ENCODE measurements around the gene FBN1. TPM values are rescaled to one million over a fixed set of nuclear protein-coding genes. Genes with fewer than 3 reads are reported as not detected.

FBN1 gene
- total RNA-seq, 4 donors from 2014 or later: 153 to 266 (median 203) TPM

DNA sequence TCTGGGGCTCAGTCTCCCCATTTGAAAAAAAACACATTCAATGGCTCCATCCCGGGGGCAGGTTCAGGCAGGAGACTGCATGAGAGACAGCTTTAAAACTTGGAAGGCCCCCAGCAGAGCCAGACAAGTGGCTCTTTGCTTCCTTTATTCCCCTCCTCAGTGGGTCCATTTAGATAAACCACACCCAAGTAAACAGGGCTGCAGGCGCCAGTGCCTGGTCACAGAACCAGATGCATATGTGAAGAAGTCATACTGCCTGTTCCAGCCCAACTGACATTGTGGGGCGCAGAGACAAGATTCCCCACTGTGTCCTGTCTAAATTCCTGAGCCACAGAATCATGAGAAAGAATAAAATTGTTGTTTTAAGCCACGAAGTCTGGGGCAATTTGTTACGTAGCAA, 9.0 kb downstream of the FBN1 start:
- peaks cover 14 to 98% (median 21%) of the 10 kb centered on the region in 3 donors for H3K4me1 ChIP-seq
- H3K36me3 ChIP-seq: no peaks in the 10 kb centered on the region
- no peak overlapping the region for H3K4me3 ChIP-seq
- WGBS, 2 donors (ENCODE audit: low coverage in 1 of 2): 76 to 96% methylated on average over 2 to 3 of the region's 5 CpGs
- peak overlapping the region in 1 of 4 donors; percentile 16 for H3K27ac ChIP-seq
- no peak for ATAC-seq
- no peaks in the 10 kb centered on the region for H3K27me3 ChIP-seq
- TF ChIP-seq EP300 (IDR thresholded peaks at IDR 0.05): no peak
- TF ChIP-seq, protein P1, sequence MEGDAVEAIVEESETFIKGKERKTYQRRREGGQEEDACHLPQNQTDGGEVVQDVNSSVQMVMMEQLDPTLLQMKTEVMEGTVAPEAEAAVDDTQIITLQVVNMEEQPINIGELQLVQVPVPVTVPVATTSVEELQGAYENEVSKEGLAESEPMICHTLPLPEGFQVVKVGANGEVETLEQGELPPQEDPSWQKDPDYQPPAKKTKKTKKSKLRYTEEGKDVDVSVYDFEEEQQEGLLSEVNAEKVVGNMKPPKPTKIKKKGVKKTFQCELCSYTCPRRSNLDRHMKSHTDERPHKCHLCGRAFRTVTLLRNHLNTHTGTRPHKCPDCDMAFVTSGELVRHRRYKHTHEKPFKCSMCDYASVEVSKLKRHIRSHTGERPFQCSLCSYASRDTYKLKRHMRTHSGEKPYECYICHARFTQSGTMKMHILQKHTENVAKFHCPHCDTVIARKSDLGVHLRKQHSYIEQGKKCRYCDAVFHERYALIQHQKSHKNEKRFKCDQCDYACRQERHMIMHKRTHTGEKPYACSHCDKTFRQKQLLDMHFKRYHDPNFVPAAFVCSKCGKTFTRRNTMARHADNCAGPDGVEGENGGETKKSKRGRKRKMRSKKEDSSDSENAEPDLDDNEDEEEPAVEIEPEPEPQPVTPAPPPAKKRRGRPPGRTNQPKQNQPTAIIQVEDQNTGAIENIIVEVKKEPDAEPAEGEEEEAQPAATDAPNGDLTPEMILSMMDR (IDR thresholded peaks at IDR 0.05): no peak
- no peak for TF ChIP-seq POLR2A (IDR thresholded peaks at IDR 0.05)
- TF ChIP-seq POLR2AphosphoS5 (IDR thresholded peaks at IDR 0.05): no peak
- no peaks in the 10 kb centered on the region for H3K9me3 ChIP-seq

DNA sequence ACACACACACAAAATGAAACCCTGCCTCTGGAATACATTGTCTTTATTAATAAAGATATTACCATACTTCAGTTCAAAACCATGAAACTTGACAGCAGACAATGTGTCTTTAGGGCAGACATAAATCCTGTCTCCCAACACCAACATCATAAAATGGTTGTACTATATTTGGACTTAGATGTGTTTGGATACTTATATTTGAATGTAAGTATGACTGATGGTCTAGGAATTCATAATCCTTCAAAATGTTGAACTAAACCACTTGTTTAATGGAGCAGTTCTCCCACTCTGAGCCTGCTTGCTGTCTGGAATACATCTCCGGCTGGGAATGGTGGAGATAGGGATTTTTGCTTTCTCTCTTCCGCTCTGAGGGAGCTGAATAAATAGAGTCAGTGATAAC, 10.6 kb downstream of the FBN1 start:
- Histone ChIP-seq H3K27me3 (no peaks in the 10 kb centered on the region), H3K4me3 (no peak overlapping the region), H3K9me3 (no peaks in the 10 kb centered on the region), H3K36me3 (no peaks in the 10 kb centered on the region), H3K27ac (peak overlapping the region in 3 of 4 donors; percentile 1 to 33 (median 29)), H3K4me1 (peaks cover 10 to 98% (median 16%) of the 10 kb centered on the region in 3 donors)
- 15 to 65% methylated on average over 2 of the region's 2 CpGs for WGBS, 2 donors (ENCODE audit: low coverage in 1 of 2)
- no peak for TF ChIP-seq POLR2AphosphoS5 (IDR thresholded peaks at IDR 0.05)
- TF ChIP-seq, protein P1 (IDR thresholded peaks at IDR 0.05): no peak
- no peak for TF ChIP-seq POLR2A (IDR thresholded peaks at IDR 0.05)
- no peak for TF ChIP-seq EP300 (IDR thresholded peaks at IDR 0.05)
- ATAC-seq: peak; percentile 16

DNA sequence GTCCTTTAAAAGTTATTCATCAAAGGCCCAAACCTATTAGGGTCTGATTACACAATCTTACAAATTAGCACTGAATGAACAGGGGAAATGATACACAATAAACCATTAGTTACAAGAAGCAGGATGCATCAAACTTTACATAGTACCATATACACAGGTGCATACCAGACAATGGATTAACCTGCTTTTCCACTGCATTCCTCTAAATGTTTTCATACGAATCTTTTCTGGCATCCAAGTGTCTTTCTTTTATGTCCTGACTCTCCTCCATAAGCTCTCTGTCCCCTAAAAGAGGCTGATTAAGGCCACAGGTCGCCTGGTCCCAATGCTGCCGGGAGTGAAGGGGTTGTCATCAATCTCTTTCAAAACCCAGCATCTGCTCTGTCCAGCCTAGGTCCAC, 11.4 kb downstream of the FBN1 start:
- H3K4me3 ChIP-seq: no peak overlapping the region
- H3K27me3 ChIP-seq: no peaks in the 10 kb centered on the region
- peaks cover 10 to 96% (median 15%) of the 10 kb centered on the region in 3 donors for H3K4me1 ChIP-seq
- H3K9me3 ChIP-seq: no peaks in the 10 kb centered on the region
- TF ChIP-seq, protein P1 (IDR thresholded peaks at IDR 0.05): no peak
- no peak for TF ChIP-seq EP300 (IDR thresholded peaks at IDR 0.05)
- no peak for TF ChIP-seq POLR2A (IDR thresholded peaks at IDR 0.05)
- TF ChIP-seq POLR2AphosphoS5 (IDR thresholded peaks at IDR 0.05): no peak
- peak overlapping the region in 2 of 4 donors; percentile 32 to 51 for H3K27ac ChIP-seq
- no peak for ATAC-seq
- no peaks in the 10 kb centered on the region for H3K36me3 ChIP-seq
- 63 to 69% methylated on average over 3 of the region's 3 CpGs for WGBS, 2 donors (ENCODE audit: low coverage in 1 of 2)

DNA sequence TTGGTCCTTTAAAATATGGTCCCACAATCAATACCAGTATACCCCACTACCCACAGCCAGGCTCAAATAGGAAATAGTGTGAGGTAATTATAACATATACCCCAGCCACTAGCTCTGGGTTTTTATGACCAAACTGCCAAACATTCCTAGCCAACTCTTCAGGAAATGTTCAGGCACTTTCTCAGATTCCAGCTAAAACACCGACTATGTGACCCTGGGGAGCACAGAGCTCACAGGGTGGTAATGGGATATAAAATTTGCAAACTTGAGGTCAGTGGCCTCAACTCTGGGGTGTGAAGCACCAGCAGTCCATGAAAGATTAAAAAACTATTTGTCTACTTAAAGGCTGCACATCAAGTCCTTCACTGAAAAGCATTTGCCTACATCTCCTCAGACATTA, 12.9 kb downstream of the FBN1 start:
- 57 to 80% methylated on average over 1 of the region's 1 CpG for WGBS, 2 donors (ENCODE audit: low coverage in 1 of 2)
- H3K4me3 ChIP-seq: no peak overlapping the region
- H3K27ac ChIP-seq: peak overlapping the region in 3 of 4 donors; percentile 11 to 22 (median 17)
- no peak for TF ChIP-seq POLR2AphosphoS5 (IDR thresholded peaks at IDR 0.05)
- no peak for TF ChIP-seq POLR2A (IDR thresholded peaks at IDR 0.05)
- TF ChIP-seq, protein P1 (IDR thresholded peaks at IDR 0.05): no peak
- no peak for TF ChIP-seq EP300 (IDR thresholded peaks at IDR 0.05)
- H3K36me3 ChIP-seq: no peaks in the 10 kb centered on the region
- peaks cover 10 to 95% (median 16%) of the 10 kb centered on the region in 3 donors for H3K4me1 ChIP-seq
- ATAC-seq: no peak
- H3K9me3 ChIP-seq: no peaks in the 10 kb centered on the region
- no peaks in the 10 kb centered on the region for H3K27me3 ChIP-seq

DNA sequence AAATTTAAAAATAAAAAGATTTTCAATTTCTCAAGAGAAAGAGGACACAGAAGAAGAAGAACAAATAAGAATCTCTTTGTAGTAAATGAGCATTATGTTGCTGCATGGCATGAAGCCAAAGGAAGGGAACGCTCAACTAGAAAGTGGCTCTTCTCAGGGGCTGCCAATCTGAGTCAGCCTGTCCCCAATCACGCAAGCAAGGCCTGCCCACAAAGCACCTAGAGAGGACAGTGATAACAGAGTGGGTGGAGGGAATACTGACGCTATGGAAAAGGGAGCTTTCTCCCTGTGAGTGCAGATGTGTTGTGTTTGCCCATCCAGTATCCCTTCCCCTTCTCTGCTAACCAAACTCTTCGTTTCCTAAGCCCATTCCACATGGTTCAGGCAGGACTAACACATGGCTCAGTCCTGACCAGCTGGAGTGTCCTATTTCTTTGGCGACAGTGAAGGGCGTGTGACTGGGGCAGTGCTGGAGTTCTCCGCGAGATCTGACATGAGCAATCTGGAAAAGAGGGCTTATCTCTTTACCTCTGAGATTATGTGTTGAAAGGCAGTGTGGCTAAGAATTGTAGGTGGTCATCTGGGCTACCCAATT, 14.2 kb downstream of the FBN1 start:
- no peak for ATAC-seq
- WGBS, 2 donors (ENCODE audit: low coverage in 1 of 2): 29 to 59% methylated on average over 1 to 3 of the region's 8 CpGs
- no peaks in the 10 kb centered on the region for H3K9me3 ChIP-seq
- H3K4me1 ChIP-seq: peaks cover 13 to 97% (median 18%) of the 10 kb centered on the region in 3 donors
- no peaks in the 10 kb centered on the region for H3K36me3 ChIP-seq
- TF ChIP-seq, protein P1 (IDR thresholded peaks at IDR 0.05): no peak
- TF ChIP-seq POLR2AphosphoS5 (IDR thresholded peaks at IDR 0.05) (no peak), POLR2A (IDR thresholded peaks at IDR 0.05) (no peak), EP300 (IDR thresholded peaks at IDR 0.05) (no peak)
- H3K27ac ChIP-seq: peak overlapping the region; percentile 2 to 59 (median 51)
- H3K4me3 ChIP-seq: no peak overlapping the region
- no peaks in the 10 kb centered on the region for H3K27me3 ChIP-seq
